HG02981 (cell line): ENCODE data around the gene TCTN2.

ENCODE experiments used
- ATAC-seq: cut with Tn5 transposase; IDR thresholded peaks from one replicate; pipeline ENCODE4 v1.9.1; 2021; ENCODE audit warnings: mild to moderate bottlenecking, moderate library complexity; ENCODE audit not compliant: unreplicated experiment

TCTN2 gene

DNA sequence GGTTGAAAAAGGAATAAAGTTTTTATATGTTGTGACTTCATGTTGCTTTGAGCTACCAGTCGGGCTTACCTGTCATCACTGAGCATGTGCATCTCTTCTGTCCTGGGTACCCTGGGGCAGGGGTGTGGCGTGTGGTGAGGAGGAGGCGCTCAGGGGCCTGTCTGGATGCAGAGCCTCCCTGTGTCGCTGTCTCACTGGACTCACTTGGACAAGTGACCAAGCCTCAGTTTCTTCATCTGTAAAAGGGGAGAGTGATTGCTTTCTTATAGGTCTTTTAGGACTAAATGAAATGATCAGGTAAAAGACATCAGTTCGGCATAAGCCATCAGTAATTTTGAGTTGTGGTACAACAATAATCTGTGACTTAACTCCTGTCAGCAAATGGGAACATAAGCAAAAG, 63.4 kb downstream of the TCTN2 start:
- ATAC-seq, result no peak

DNA sequence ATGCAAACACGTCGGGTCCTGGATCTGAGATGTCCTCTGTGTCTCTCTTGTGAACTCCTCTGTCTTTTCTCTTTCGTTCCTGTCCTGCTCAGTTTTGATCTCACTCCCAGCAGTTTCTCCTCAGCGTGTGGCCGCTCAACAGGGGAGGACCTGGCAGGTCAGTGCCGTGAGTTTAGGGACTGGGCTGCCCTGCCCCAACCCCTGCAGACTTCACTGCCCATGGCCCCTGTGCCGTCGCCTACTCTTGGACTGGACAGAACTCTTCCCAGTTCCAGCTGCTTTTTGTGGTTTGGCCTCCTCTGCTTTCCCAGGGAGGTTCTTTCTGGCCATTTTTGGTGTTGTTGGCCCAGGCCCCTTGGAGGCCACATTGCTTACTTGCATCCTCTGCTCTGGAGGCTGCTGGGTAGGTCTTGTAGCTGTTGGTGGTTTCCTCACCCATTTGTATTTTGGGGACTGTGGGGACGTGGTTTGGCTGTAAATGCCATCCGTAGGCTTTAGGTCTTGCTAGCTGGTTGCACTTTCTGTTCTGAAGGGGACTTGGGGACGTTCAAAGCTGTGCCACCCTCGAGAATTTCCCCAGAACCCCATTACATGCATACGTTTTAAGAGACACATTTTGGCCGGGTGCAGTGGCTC, 71.1 kb downstream of the TCTN2 start:
- no peak for ATAC-seq

GRCh38 chr12:123743002-123743401, 72.1 kb downstream of the TCTN2 start:
- no peak for ATAC-seq

- ATAC-seq, result no peak
Measured at GRCh38 chr12:123744836-123745235, 73.9 kb downstream of the TCTN2 start.

- no peak for ATAC-seq
Measured at GRCh38 chr12:123747309-123747708, 76.4 kb downstream of the TCTN2 start.

DNA sequence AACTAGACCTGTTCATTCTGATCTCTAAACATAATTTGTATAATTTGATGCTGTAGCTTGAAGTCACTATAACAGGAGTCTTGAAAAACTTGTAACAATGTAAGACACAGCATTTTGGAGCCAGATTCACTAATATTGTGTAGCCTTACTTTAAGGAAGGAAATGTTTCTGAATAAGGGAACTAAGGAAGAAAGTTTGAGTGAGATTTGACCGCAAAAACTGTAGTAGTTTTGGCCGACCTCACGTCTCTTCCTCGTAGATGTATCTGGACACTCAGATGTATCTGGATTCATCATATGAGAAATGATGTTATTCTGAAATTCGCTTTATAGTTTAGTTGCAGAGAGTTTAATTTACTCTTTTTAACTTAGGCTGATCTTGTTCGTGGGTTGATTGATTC, 77.2 kb downstream of the TCTN2 start:
- ATAC-seq, result no peak

GRCh38 chr12:123748661-123749060, 77.7 kb downstream of the TCTN2 start:
- no peak for ATAC-seq

- no peak for ATAC-seq
Measured at GRCh38 chr12:123749355-123749754, 78.4 kb downstream of the TCTN2 start.

DNA sequence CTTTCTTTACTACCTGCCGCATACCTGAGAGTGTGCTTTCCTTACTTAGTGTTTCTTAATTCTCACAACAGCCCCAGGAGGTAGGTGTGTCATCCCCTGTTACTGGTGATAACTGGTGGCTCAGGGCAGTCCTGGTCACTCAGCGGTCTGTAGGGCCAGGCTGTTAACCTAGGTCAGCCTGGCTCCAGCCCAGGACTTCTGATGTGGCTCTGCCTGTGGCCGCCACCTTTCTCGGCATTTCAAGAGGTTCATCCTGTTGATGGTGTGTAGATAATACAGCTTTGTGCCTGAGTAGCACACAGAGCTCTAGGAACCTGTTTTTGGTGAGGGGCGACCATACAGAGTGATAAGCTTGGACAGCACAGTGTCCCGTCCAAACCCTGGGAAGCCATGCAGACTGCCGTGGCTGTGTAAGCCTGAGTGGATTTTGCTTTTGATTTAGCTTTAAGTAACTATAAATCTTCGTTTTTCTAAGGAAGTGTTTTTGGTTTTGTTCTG, 79.3 kb downstream of the TCTN2 start:
- ATAC-seq, result no peak

DNA sequence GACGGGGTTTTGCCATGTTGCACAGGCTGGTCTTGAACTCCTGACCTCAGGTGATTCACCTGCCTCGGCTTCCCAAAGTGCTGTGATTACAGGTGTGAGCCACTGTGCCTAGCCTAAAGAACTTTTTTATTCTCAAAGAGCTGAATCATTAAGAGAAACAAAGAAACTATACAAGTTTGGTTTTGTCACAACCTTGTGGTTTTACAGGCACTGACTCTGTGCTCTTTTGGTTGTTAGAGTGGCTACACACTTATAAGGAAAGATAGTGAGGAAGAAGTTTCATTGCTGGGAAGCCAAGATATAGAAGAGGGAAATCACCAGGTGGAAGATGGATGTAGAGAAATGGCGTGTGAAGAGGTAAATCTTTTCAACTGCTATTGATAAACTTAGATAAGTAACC, 81.1 kb downstream of the TCTN2 start:
- no peak for ATAC-seq

- ATAC-seq, result no peak
Measured at GRCh38 chr12:123754041-123754772, 83.3 kb downstream of the TCTN2 start.

GRCh38 chr12:123757561-123757960, 86.6 kb downstream of the TCTN2 start:
- no peak for ATAC-seq
